Diencephalon (tissue), 1 donor: Measurements from ENCODE around the gene FRRS1L. TPM values are rescaled to one million over a fixed set of nuclear protein-coding genes. Genes with fewer than 3 reads are reported as not detected.

Experiments
- small RNA-seq: library from RNA; depleted of rRNA; stranded (forward); fragments of <200 nt; gene quantifications from one replicate; pipeline ENCODE3, GENCODE V24; 2014
- total RNA-seq: library from RNA; depleted of rRNA; stranded (reverse); fragments of >200 nt; gene quantifications from one replicate; pipeline ENCODE4 v1.2.3, GENCODE V29; 2014

The FRRS1L gene
- total RNA-seq = 132 TPM

GRCh38 chr9:109166771-109167601, at the start of gene FRRS1L:
Gene FRRS1L (minus strand): TSS chr9:109167249. CDS start chr9:109167138, 111 bp downstream.

GRCh38 chr9:109119439-109120203, 47.4 kb downstream of the FRRS1L start, which contains the start of gene TMEM245:
Gene TMEM245 (minus strand): TSS chr9:109119947. CDS start chr9:109119913, 34 bp downstream.

Small RNA genes within 50 kb of the gene (small RNA-seq; reads per million reads assigned to genes)
- not detected for gene RNU6-984P

Other genes with a start within 250 kb of the FRRS1L start
- 67.1 TPM for gene ELP1, start 233.1 kb downstream of the FRRS1L start, total RNA-seq
- 9.2 TPM for gene ABITRAM, start 232.8 kb downstream of the FRRS1L start, total RNA-seq
- 13.4 TPM for gene CTNNAL1, start 153.8 kb downstream of the FRRS1L start, total RNA-seq
- gene TMEM245, start 47.3 kb downstream of the FRRS1L start, total RNA-seq = 88.6 TPM
- 19.8 TPM for gene EPB41L4B, start 153.8 kb upstream of the FRRS1L start, total RNA-seq